NCI-H2171 treated with DMSO at 0.1 percent for 48 hours (cell line): ENCODE data around the gene KRTAP2-3.
"Not testable (repeated sequence)": the region's sequence is repeated elsewhere in the genome, so short reads cannot be mapped to it uniquely, and the experiment has no call there.

ENCODE experiments used
- DNase-seq: peaks from one replicate; lab custom pipeline; 2025; lab: John Stamatoyannopoulos, UW

Gene KRTAP2-3

DNA sequence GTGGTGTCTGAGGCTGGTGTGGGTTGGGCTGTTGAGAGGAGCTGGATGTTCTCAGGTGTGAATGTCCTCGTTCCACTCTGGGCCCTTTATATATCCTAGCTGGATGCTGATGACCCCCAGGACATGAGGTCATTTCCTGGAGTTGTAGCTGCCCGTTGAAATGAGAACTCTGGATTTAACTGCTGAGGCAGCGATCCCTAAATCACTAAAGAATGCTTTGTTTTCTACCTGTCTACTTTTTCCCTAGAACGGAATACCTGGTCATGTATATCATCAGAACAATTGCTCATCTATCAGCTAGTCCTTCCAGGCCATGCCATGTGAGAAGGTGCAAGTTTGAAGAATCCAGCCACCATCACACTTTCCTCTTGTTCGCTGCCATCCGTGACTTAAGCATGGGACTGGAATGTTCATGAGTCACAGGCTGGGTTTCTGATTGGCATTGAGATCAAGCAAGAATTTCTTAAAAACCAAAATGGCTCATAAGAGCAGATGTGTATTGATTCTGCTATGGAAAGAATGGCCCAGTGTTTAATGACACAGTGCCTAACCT lies at the start of gene KRTAP2-3:
Gene KRTAP2-3, minus strand, starts transcription at position 63 of the 553 bp plus-strand sequence. CDS start 64 bp downstream, outside the sequence.
- no peak for DNase-seq

GRCh38 chr17:41108728-41109386 lies 48.9 kb upstream of the KRTAP2-3 start:
- DNase-seq, result not testable (repeated sequence)

DNA sequence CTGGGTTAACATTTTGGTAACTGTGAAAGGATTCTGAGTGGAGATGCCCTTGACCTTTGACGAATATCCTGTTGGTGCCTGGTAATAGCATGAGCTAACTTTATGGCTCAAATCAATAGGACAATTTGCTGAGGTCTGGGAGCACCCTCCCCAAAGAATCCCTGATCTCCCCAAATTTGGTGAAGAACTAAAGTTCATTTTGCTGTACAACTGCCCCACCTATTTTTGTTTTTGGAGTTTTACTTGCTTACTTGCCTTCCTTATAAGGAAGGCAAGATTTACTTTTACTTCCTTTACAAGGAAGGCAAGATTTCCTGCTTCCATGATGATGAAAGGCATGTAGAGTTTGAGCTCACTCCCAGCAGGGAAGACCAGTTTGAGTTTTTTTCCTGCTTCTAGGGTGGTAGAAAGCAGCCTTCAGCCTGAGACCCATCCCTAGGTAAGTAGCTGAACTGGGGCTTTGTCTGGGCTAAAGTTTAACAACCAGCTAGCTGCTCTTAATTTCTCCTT lies 48.1 kb upstream of the KRTAP2-3 start:
- no peak for DNase-seq

DNA sequence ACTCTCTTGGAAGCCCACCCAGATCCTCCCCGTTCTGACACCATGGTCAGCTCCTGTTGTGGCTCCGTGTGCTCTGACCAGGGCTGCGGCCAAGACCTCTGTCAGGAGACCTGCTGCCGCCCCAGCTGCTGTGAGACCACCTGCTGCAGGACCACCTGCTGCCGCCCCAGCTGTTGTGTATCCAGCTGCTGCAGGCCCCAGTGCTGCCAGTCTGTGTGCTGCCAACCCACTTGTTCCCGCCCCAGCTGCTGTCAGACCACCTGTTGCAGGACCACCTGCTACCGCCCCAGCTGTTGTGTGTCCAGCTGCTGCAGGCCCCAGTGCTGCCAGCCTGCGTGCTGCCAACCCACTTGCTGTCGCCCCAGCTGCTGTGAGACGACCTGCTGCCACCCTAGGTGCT lies 45.4 kb upstream of the KRTAP2-3 start, which contains the start of gene KRTAP4-9:
Gene KRTAP4-9, plus strand, starts transcription at position 43 of the 400 bp plus-strand sequence. Its CDS starts 0 bp downstream, at position 43.
- not testable (repeated sequence) for DNase-seq

DNA sequence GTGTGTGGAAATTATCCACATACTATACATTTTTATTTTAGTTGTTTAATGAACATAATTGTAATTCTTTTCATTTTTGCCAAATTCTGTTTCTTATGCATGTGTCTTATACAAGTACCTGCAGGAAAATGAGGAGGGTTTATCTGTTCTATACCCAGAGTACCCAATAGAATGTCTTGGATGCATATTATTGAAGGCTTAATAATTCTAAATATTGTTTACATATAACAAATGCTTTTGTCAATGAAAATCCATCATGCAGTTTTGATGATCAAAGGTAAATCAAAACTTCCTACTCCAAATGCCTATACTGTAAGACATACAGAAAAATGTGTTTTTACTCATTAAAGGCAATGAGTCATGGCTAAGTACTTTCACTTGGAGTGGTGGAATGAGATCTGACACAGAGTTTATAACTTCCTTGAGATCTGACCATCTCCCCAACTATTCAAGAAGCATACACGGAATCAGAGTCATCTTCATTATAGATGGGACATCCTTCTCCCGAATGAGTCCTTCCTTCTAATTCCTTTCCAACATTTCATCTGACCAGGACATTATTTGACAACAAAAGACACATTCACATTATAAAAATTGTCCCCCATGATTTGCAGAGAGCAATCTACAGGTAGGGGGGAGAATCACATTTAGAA lies 44.6 kb upstream of the KRTAP2-3 start:
- not testable (repeated sequence) for DNase-seq

- DNase-seq, result no peak
Measured at GRCh38 chr17:41103896-41104295, 44.0 kb upstream of the KRTAP2-3 start.

DNA sequence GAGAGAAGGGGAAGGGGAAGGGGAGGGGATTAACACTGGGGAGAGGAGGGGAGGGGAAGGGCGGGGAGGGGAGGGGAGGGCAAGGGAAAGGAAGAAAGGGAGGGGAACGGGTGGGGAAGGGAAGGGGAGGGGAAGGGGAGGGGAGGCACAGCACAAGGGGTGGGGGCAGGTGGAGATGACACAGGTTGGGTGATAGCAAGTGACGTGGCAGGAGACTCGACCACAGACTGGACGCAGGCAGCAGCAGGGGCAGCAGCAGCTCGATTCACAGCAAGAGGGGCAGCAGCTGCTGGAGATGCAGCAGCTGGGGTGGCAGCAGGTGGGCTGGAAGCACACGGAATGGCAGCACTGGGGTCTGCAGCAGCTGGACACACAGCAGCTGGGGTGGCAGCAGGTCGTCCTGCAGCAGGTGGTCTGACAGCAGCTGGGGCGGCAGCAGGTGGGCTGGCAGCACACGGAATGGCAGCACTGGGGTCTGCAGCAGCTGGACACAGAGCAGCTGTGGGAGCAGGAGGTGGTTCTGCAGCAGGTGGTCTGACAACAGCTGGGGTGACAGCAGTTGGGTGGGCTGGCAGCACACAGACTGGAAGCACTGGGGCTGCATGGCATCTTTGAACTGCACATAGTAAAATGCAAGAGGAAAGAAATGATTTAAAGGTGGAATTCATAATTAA lies 41.8 kb upstream of the KRTAP2-3 start, which contains the start of gene KRTAP4-16:
Gene KRTAP4-16, minus strand, starts transcription at position 624 of the 674 bp plus-strand sequence. Its CDS starts 0 bp downstream, at position 624.
- DNase-seq, result no peak

DNA sequence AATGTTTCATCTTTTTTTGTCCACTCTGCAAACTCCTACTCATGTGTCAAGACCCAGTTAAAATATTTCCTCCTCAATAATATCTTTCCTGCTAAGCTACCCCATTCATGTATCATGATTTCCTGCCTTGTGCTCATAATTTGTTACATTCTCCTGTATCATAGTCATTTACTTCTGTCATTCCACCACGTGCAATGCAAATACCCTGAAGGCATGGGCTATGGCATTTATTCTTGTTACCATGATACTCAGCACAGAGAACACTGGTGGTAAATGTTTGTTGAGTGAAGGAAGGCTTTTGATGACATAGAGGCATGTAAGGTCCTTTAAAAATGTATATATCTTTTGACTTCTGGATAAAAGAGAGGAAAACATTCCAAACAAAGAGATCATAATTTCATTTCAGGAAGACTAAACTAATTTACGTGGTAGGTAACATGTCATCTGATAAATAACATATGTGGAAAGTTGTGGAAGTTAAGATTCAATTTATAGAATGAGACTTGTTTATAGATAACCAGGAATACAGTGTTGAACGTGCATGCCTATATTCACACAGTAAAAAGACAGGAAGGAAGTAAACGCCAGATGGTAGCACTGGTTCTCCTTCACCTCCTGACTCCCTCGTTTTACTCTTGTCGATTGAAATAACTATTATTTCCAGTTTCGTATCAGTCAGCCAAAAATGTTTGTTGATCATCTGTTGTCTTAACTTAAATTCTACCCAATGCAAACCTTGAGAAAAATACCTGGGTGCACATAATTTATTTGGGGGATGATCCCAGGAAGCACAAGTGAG lies 40.0 kb upstream of the KRTAP2-3 start:
- DNase-seq, result not testable (repeated sequence)

DNA sequence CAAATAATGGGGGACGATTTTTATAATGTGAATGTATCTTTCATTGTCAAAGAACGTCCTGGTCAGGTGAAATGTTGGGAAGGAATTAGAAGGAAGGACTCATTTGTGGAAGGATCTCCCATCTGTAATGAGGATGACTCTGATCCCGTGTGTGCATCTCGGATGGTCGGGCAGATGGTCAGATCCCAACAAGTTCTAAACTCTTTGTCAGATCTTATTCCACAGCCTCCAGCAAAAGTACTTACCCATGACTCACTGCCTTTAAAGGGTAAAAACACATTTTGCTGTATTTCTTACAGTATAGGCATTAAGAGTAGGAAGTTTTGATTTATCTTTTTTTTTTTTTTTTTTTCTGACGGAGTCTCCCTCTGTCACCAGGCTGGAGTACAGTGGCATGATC lies 38.6 kb upstream of the KRTAP2-3 start:
- no peak for DNase-seq

DNA sequence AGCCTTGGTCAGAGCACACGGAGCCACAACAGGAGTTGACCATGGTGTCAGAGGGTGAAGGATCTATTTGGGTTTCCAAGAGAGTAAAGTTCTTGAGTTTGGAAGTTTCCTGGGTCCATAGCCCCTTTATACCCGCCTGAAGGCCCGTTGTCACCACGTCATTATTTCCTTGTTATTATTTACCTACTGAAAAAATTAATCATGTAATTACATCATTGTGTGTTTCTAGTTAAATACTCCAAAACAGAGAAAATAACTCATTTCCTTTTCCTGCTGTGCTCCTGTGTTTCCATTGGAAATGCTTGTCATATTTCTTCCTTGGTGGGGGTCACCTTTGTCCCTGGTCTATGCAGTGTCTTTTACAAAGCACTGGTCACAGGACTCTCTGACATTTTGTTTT lies 38.1 kb upstream of the KRTAP2-3 start, which contains the start of gene KRTAP4-8:
Gene KRTAP4-8, minus strand, starts transcription at position 101 of the 400 bp plus-strand sequence. Its CDS starts 58 bp downstream, at position 43.
- DNase-seq, result no peak

DNA sequence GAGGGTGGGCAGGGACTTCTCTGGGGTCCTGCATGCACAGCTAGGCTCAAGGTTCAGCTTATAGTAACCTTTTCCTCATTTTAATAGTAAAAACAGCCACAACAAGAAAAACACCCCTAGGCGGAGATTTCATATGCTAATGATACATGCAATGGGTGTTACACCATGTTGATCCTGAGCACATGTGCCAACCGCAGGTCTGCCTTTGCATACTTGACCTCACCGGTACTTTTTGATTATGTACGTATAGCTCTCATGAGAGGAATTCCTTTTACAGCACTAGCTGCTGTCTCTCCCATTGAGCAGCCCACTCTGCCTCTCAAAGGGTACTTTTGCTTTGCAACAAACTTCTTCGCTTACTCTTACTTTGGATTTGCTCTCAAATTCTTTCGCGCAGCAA lies 36.1 kb upstream of the KRTAP2-3 start:
- DNase-seq, result no peak

- not testable (repeated sequence) for DNase-seq
Measured at GRCh38 chr17:41088760-41089352, 28.9 kb upstream of the KRTAP2-3 start.

GRCh38 chr17:41084100-41084856 lies 24.4 kb upstream of the KRTAP2-3 start, which contains the start of gene KRTAP4-7:
Gene KRTAP4-7, plus strand, starts transcription at chr17:41084150. Its CDS starts 57 bp downstream, at chr17:41084207.
- DNase-seq, result not testable (repeated sequence)

DNA sequence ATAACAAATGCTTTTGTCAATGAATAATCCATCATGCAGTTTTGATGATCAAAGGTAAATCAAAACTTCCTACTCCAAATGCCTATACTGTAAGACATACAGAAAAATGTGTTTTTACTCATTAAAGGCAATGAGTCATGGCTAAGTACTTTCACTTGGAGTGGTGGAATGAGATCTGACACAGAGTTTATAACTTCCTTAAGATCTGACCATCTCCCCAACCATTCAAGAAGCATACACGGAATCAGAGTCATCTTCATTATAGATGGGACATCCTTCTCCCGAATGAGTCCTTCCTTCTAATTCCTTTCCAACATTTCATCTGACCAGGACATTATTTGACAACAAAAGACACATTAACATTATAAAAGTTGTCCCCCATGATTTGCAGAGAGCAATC lies 23.5 kb upstream of the KRTAP2-3 start:
- DNase-seq, result not testable (repeated sequence)

- DNase-seq, result no peak
Measured at GRCh38 chr17:41082626-41083025, 22.7 kb upstream of the KRTAP2-3 start.

GRCh38 chr17:41076788-41077187 lies 16.9 kb upstream of the KRTAP2-3 start:
- no peak for DNase-seq

- no peak for DNase-seq
Measured at GRCh38 chr17:41073676-41074075, 13.8 kb upstream of the KRTAP2-3 start.

- DNase-seq, result no peak
Measured at GRCh38 chr17:41071606-41072360, 11.9 kb upstream of the KRTAP2-3 start.

- DNase-seq, result no peak
Measured at GRCh38 chr17:41069031-41069430, 9.1 kb upstream of the KRTAP2-3 start.
